Body of pancreas (tissue), 4 donors: ENCODE measurements around the gene CTBP1.

Source experiments
- POLR2A ChIP-seq, 3 donors: fragments of 450-650 bp; IDR thresholded peaks; one replicate each; pipeline ENCODE4 v1.6.1; 2016; ENCODE audit warnings: antibody characterized with exemption in 3 of 3, mild to moderate bottlenecking in 2 of 3
- TF ChIP-seq, protein P1 (sequence below), 7 experiments: fragments of 450-650 bp in 4 of 7; fragments of 200-600 bp in 3 of 7; sonication (generic) in 3 of 7; IDR thresholded peaks; one replicate each; pipeline ENCODE4 v1.5.1; 2016 to 2019; ENCODE audit warnings: antibody characterized with exemption in 7 of 7

DNA sequence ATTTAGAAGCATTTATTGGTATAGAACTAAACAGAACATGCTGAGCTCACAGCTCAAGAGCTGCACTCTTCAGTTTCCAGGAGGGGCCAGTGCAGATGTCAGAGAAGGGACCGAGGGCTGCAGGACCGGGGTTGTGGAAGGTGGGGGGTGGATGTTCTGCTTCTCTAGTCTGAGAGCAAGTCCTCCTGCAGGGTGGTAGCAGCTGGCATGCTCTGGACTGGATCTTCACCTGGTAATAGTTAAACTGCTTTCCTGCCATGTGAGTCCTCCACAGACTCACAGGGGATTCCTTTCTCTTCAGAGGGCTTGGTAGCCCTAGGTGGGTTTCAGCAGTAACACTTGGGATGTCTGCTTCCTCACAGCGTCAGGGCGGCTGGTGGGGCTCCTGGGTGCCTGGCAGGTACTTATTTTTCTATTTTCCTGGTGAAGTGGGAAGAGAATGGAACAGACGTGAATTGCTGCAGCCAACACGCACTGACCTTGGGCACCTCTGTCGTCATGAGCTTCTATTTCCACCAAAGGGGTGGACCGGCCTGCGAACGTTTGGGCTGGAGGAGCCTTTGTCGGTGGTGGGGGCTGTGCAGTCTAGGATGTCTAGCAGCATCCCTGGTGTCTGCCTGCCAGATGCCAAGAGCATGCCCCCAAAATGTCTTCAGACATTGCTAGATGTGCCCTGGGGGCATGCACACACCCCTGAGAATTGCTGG is 43.2 kb upstream of the CTBP1 start:
- TF ChIP-seq, protein P1, sequence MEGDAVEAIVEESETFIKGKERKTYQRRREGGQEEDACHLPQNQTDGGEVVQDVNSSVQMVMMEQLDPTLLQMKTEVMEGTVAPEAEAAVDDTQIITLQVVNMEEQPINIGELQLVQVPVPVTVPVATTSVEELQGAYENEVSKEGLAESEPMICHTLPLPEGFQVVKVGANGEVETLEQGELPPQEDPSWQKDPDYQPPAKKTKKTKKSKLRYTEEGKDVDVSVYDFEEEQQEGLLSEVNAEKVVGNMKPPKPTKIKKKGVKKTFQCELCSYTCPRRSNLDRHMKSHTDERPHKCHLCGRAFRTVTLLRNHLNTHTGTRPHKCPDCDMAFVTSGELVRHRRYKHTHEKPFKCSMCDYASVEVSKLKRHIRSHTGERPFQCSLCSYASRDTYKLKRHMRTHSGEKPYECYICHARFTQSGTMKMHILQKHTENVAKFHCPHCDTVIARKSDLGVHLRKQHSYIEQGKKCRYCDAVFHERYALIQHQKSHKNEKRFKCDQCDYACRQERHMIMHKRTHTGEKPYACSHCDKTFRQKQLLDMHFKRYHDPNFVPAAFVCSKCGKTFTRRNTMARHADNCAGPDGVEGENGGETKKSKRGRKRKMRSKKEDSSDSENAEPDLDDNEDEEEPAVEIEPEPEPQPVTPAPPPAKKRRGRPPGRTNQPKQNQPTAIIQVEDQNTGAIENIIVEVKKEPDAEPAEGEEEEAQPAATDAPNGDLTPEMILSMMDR (IDR thresholded peaks at IDR 0.05): no peak
- TF ChIP-seq POLR2A (IDR thresholded peaks at IDR 0.05): no peak
